Measurements from ENCODE around the gene SORCS1. TPM values are rescaled to one million over a fixed set of nuclear protein-coding genes. Genes with fewer than 3 reads are reported as not detected.

SORCS1 gene
- total and polyA plus RNA-seq, 2 donors from 2014 or later = 0.76 to 2.4 TPM

DNA sequence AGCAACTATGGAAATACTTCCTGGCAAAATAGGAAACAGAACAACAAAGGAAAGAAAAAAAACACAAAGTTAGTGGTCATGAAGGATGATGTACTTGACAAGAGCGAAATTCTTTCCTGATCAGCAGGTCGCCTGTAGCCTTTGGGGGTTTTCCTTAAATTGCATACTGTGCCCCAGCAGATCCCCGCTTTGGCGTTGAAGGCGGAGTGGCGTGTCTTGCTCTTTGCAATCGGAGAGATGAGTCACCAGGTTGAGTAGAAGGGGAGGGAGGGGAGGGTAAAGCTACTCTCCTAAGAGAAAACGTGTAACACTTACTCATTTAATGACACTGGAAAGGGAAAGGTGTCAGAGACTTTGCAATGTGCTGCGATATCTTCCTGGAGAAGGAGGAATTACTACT is 587.2 kb downstream of the SORCS1 start:
- Histone ChIP-seq H3K4me1 (ENCODE audit: control insufficient read depth in 2 of 3, insufficient read depth in 2 of 3, low read depth in 1 of 3, low read length in 3 of 3) (no peaks in the 10 kb centered on the region), H3K9me3 (ENCODE audit: control insufficient read depth in 2 of 3, insufficient read depth in 1 of 3, low read length in 3 of 3) (no peaks in the 10 kb centered on the region), H3K9ac (ENCODE audit: low read length in 3 of 3) (no peak overlapping the region), H3K27me3 (ENCODE audit: control insufficient read depth, insufficient read depth, low read length) (no peaks in the 10 kb centered on the region), H3K36me3 (ENCODE audit: control insufficient read depth in 2 of 3, insufficient read depth in 3 of 3, low read length in 3 of 3) (no peaks in the 10 kb centered on the region), H3K27ac (ENCODE audit: low read depth in 2 of 2, low read length in 2 of 2) (no peak overlapping the region), H3K4me3 (ENCODE audit: low read length in 3 of 3) (no peak overlapping the region)
- TF ChIP-seq CTCF (IDR thresholded peaks at IDR 0.05; ENCODE audit: borderline replicate concordance, extremely low read depth, insufficient read depth) = no peak
- FAIRE-seq = no peak
- DNase-seq = no peak
- intact Hi-C loops (cut with DNase I) = no loop called here

GRCh38 chr10:106576534-106576933 is 588.0 kb downstream of the SORCS1 start:
- no peak for DNase-seq
- Histone ChIP-seq H3K9ac (ENCODE audit: low read length in 3 of 3) (no peak overlapping the region), H3K36me3 (ENCODE audit: control insufficient read depth in 2 of 3, insufficient read depth in 3 of 3, low read length in 3 of 3) (no peaks in the 10 kb centered on the region), H3K27me3 (ENCODE audit: control insufficient read depth, insufficient read depth, low read length) (no peaks in the 10 kb centered on the region), H3K9me3 (ENCODE audit: control insufficient read depth in 2 of 3, insufficient read depth in 1 of 3, low read length in 3 of 3) (no peaks in the 10 kb centered on the region), H3K27ac (ENCODE audit: low read depth in 2 of 2, low read length in 2 of 2) (no peak overlapping the region), H3K4me3 (ENCODE audit: low read length in 3 of 3) (no peak overlapping the region), H3K4me1 (ENCODE audit: control insufficient read depth in 2 of 3, insufficient read depth in 2 of 3, low read depth in 1 of 3, low read length in 3 of 3) (no peaks in the 10 kb centered on the region)
- no peak for TF ChIP-seq CTCF (IDR thresholded peaks at IDR 0.05; ENCODE audit: borderline replicate concordance, extremely low read depth, insufficient read depth)
- FAIRE-seq = no peak
- intact Hi-C loops (cut with DNase I) = no loop called here

DNA sequence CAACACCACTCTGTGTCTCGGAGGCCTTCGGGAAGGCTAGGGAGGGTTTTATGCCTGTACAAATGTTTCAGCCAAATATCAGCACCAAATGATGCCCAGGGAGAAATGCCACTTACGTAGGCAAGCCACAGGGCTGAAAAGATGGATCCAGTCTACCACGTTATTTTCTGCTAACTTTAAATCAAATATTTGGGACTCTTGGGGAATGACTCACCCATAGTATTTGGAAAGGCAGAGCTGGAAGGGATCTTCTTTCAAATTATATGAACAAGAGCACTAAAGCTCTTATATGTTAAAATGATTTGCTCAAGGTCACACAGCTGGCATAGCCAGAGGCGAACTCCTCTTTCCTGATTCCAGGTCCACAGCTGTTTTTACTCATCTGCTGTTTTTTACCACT is 591.4 kb downstream of the SORCS1 start:
- Histone ChIP-seq H3K9me3 (ENCODE audit: control insufficient read depth in 2 of 3, insufficient read depth in 1 of 3, low read length in 3 of 3) (no peaks in the 10 kb centered on the region), H3K4me1 (ENCODE audit: control insufficient read depth in 2 of 3, insufficient read depth in 2 of 3, low read depth in 1 of 3, low read length in 3 of 3) (no peaks in the 10 kb centered on the region), H3K4me3 (ENCODE audit: low read length in 3 of 3) (no peak overlapping the region), H3K36me3 (ENCODE audit: control insufficient read depth in 2 of 3, insufficient read depth in 3 of 3, low read length in 3 of 3) (no peaks in the 10 kb centered on the region), H3K27ac (ENCODE audit: low read depth in 2 of 2, low read length in 2 of 2) (no peak overlapping the region), H3K9ac (ENCODE audit: low read length in 3 of 3) (no peak overlapping the region), H3K27me3 (ENCODE audit: control insufficient read depth, insufficient read depth, low read length) (no peaks in the 10 kb centered on the region)
- intact Hi-C loops (cut with DNase I) = no loop called here
- TF ChIP-seq CTCF (IDR thresholded peaks at IDR 0.05; ENCODE audit: borderline replicate concordance, extremely low read depth, insufficient read depth) = no peak
- no peak for DNase-seq
- FAIRE-seq = no peak
